Glutamatergic neuron (in vitro differentiated cells): ENCODE measurements around the gene KAT14. TPM values are rescaled to one million over a fixed set of nuclear protein-coding genes. Genes with fewer than 3 reads are reported as not detected.

Experiments
- DNase-seq: peaks from one replicate; pipeline ENCODE4 v3.0.0; 2022
- H3K27ac Mint-ChIP-seq: one replicate; pipeline ENCODE4 v1.8.0; 2020; ENCODE audit warnings: mild to moderate bottlenecking, mixed read lengths, inconsistent platforms; ENCODE audit not compliant: unreplicated experiment
- H3K27me3 Mint-ChIP-seq: one replicate; pipeline ENCODE4 v1.8.0; 2020; ENCODE audit warnings: mild to moderate bottlenecking, moderate library complexity, mixed read lengths, inconsistent platforms; ENCODE audit not compliant: unreplicated experiment
- H3K36me3 Mint-ChIP-seq: one replicate; pipeline ENCODE4 v1.8.0; 2020; ENCODE audit warnings: mild to moderate bottlenecking, mixed read lengths, inconsistent platforms; ENCODE audit not compliant: unreplicated experiment
- H3K4me1 Mint-ChIP-seq: one replicate; pipeline ENCODE4 v1.8.0; 2020; ENCODE audit warnings: mild to moderate bottlenecking, low read depth, mixed read lengths, inconsistent platforms; ENCODE audit not compliant: unreplicated experiment
- H3K4me3 Mint-ChIP-seq: one replicate; pipeline ENCODE4 v1.8.0; 2020; ENCODE audit warnings: mild to moderate bottlenecking, mixed read lengths, inconsistent platforms; ENCODE audit not compliant: unreplicated experiment
- H3K9me3 Mint-ChIP-seq: one replicate; pipeline ENCODE4 v1.8.0; 2020; ENCODE audit warnings: mild to moderate bottlenecking, moderate library complexity, mixed read lengths, inconsistent platforms; ENCODE audit not compliant: unreplicated experiment
- CTCF ChIP-seq: fragments of 200-600 bp; sonication (generic); IDR thresholded peaks from one replicate; pipeline ENCODE4 v1.5.0; 2021; ENCODE audit not compliant: partially characterized antibody, unreplicated experiment
- total RNA-seq: library from RNA; stranded (reverse); fragmentation: NEBNext Ultra II Directional; extraction: Animal tissue kit (Norgen Biotek cat#: 25700); gene quantifications from one replicate; pipeline ENCODE4 v1.2.1, GENCODE V29; 2021; ENCODE audit not compliant: unreplicated experiment

KAT14 gene
- total RNA-seq, 1 donor from 2014 or later, result 14.2 TPM

GRCh38 chr20:18233408-18233943 lies 95.8 kb downstream of the KAT14 start:
- Mint-ChIP-seq H3K9me3 (peaks cover 3% of the 10 kb centered on the region), H3K4me3 (no peak overlapping the region)

More at GRCh38 chr20:18233408-18233943, 95.8 kb downstream of the KAT14 start:
- Mint-ChIP-seq H3K27ac (no peak overlapping the region), H3K36me3 (no peaks in the 10 kb centered on the region), H3K4me1 (no peaks in the 10 kb centered on the region), H3K27me3 (no peaks in the 10 kb centered on the region)
- no peak for TF ChIP-seq CTCF
- DNase-seq, result no peak

Other genes with a start within 250 kb of the KAT14 start
- gene SNX5, start 169.1 kb upstream of the KAT14 start, total RNA-seq, result 43.2 TPM
- 4.8 TPM for gene MGME1, start 168.8 kb upstream of the KAT14 start, total RNA-seq
- not detected for gene OVOL2, start 79.9 kb upstream of the KAT14 start, total RNA-seq
- 13.7 TPM for gene PET117, start within 50 bp of the KAT14 start, total RNA-seq
- gene ZNF133, start 150.7 kb downstream of the KAT14 start, total RNA-seq, result 27.3 TPM